NCI-H774 (cell line): ENCODE measurements around the gene CNTNAP3B.
"Not testable (repeated sequence)": the region's sequence is repeated elsewhere in the genome, so short reads cannot be mapped to it uniquely, and the experiment has no call there.

ENCODE experiments used
- DNase-seq: peaks from one replicate; lab custom pipeline; 2025; lab: John Stamatoyannopoulos, UW

The CNTNAP3B gene

DNA sequence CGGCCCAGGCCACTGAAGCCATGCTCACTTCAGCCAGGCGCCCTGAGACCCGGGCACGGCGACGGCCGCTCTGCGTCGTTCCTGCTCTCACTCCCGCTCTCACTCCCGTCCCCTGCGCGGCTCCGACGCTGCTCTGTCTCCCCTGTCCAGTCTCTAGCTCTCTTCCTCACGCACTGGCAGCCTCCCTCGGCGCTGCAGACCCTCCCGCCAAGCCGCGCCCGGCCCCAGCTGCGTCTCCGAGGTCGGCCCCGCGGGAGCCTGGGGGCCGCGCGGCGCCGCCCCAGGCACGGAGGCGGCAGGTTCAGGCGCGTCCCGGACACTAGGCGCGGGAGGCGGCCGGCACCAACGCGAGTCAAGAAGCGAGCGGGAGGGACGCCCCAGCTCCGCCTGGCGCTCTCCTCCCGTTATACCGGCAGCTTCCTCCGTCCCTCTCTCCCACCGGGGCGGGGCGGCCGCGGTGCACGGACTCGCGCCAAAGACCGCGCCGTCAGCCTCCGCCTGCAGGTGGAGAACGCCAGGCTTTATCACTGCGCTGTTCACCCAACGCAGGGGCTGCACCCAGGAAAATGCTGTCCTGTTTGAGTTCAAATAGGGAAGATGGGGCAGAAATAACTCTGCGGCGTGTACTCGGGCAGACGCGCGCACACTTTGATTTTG lies at the start of gene CNTNAP3B:
Gene CNTNAP3B (minus strand): TSS at position 354 of the 657 bp plus-strand sequence. CDS start 332 bp downstream, at position 22.
- DNase-seq: not testable (repeated sequence)

DNA sequence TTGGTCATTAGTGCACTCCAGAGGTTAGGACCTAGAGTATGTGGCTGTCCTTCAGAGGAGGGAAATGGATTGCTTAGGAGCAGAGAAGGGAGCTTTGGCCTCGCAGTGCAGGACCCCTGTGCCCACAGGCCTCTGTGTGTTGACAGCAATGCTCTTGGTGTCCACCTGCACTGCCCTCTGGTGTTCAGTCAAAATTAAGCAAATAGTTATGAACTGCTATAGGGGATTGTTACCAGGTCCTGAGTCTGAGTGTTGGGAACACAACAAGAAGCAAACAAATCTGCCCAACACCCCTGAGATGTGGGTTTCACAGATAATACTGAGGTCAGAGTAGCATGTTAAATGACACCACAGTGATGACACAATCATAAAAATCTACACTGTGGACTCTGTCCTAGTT lies 31.1 kb upstream of the CNTNAP3B start:
- not testable (repeated sequence) for DNase-seq

DNA sequence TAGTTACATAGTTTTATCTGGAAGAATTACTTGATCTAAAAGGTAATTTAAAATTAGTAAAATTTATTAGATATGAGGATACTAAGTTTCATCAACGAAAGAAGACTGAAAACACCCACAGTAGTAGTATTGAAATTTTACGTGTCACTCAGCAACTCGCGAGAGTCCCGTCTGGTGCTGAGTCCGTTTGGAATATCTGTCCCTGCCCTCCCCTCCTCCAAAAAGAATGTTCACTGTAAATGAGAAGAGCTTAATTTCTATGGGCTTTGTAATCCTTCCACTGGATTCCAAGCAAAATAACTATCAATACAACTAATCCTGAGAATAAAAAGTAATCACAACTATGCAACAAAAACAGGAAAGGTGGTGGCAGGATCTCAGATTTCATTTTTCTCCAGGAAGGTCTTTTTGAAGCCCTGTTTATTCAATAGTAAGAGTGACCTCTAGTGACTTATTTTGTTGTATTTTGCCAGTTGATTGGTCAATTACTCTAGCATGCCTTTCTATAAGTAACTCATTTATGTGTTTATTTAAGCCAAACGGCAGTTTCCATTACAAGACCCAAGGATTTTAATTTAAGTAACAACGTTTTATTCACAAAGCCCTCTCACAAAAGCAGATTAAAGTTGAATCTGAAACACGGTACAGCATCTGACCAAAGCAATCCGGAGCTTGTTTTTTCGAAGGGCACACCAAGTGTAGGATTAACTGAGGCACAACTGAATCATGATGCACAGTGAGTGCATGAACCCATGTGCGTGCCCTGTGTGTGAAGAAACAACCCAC lies 2.0 kb downstream of the CNTNAP3B start:
- DNase-seq: not testable (repeated sequence)

DNA sequence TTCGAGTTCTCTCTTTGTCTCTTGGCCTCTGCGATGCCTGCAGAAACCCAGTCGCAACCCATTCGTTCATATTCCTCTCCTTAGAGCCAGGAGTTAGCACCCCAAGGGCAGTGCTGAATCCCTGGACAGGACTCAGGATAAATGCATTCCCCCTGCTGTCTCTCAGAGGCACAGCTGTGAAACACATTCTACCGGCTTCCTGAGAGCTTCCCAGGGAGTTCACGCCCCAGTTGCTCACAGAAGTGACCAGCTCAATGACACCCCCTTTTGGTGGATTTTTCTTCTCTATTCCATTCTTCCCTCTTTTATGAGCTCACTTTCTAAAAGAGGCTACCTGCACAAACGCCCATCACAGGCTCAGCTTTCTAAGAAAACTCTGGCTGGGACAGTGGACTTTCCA lies 8.2 kb downstream of the CNTNAP3B start:
- not testable (repeated sequence) for DNase-seq

DNA sequence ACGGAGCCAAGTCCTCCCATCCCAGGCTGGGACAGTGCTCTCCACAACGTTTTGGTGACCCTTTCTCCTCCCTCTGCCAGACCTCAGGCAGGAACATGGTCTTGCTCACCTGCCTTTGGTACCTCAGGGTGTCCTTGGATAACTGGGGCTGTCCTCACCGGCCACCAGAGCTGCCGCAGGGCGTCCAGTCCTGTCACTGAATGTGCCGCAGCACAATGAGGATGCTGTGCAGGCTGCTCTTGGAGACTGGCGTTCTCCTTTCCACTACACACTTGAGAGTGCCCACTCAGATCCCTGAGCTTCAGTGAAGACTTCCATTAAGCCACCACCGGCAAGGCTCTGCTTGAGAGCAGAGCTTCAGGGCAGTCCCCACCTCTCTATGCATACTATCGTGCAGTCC lies 33.3 kb downstream of the CNTNAP3B start:
- not testable (repeated sequence) for DNase-seq

DNA sequence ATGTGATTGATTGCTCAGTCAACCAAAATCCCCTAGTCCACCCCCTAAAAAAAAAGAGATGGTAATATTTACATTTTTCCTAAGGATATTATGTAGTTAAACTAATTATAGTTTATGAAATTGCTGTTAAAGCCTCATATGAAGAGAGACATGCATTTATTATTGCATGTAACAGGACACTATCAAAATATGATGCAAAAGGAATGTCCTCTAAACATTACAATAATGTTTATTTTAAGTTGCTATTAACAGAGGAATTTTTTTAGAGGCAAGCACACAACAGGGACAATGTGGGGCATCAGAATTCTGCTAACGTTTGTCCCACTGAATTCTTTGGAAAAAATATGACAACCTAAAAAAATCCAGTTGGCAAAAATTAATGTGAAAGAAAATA lies 44.7 kb downstream of the CNTNAP3B start:
- DNase-seq: not testable (repeated sequence)

DNA sequence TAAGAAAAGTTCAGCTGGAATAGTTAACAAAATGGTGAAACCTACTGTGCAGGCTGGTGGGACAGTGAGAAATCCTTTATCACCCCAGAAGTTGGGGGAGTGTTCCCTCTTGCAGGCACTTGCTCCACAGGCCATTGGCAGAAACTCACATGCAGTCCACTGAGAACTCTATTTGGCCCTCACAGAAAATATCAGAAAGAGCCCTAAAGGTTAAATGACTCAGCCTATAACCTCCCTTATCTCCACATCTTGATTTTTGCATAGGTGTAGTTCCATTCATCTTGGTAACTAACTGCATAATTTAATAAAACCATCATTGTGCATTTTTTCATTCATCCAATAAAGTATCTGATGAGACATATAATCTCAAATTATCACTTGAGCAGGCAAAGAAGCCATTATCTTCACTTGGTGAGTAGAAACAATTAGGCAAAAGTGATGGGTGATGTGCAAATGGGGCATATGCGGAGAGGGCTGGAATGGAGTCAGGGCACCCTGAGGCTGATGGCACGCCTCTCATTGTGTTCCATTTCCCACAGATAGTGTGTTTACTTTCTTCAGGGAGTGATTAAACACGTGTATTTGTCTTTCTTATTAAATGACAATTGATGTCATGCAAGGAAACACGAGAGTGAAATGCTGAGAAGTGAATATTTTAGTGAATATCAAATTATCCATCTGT lies 45.2 kb downstream of the CNTNAP3B start:
- DNase-seq: not testable (repeated sequence)

DNA sequence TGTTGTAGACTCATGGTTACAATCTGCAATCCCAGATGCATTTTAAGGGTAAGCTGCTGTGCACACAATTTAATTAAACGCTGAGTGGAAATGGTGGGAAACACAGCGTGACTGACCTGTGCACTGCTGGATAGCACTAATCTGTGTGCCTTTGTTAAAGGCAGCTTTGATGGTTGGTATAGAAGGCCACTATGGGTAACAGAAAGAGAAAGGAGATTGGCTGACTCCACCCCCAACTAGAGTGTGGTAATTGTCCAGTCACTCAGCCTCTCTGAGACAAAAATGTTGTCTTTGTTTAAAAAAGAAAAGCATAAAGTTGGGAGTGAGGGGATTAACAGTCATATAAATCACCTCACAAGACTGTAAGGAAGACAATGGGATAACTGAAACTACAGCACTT lies 48.9 kb downstream of the CNTNAP3B start:
- not testable (repeated sequence) for DNase-seq

DNA sequence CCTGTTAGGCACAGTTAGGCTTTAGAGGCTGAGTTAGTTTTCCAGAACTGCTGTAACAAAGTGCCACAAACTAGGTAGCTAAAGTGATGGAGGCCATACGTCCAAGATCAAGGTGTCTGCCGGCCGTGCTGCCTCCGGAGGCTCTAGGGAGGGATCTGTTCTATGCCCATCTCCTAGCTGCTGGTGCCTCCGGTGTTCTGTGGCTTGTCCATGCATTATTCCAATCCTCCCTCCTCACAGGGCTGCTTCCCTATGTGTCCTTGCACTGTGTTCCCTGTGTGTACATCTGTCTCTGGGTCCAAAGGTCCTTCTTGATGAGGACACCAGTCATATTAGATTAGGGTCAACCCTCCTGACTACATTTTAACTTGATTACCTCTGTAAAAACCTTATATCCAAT lies 54.4 kb downstream of the CNTNAP3B start:
- not testable (repeated sequence) for DNase-seq

DNA sequence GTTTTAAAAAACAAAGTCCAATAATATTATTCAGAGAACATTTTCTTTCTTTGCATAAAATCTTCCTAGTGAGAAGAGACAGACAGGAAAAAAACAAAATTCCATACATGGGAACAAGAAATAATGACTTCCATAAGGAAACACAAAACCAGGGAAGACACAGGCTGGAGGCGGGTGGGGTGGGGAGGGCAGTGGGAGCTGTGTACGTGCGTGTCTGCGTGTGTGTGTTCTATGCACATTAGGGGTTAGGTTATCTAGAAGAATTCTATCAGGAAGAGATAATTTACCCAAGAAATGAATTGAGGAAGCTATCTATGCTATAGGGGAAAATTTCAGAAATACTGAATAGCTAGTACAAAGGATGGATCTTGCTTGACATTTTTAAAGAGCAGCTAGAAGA lies 58.2 kb downstream of the CNTNAP3B start:
- not testable (repeated sequence) for DNase-seq

DNA sequence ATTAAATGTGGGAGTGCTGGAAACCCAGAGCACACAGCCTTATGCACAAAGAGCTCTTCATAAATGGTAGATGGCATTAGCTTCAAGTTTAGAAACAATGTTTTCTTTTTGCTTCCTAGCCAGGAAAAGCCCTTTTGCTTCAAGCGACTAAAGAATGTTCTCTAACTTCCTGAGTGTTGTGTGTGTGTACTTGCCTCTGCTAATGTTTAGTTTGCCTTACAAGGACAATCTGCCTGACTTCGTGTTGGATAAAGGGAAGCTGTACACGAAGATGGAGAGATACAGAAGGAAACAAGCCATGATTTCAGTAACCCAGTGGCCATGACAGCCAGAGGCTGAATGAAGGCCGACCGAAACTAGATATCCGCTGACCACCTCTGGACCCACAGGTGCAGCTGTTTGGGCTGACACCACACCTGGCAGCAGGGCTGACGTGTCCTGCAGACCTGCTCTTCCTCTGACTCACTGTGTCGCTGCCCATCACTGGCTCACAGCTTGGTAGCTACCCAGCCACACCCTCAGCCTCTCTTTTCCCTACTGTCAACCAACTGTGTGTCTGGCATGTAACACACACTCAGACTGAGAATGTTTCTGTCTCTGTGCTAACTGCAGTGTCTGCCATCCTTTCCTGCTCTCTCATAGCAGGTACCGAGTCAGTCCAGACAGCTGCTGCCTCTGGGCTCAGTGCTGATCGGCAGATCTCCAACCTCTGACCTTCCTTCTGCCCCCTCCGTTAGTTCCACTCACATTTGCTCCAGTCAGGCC lies 59.0 kb downstream of the CNTNAP3B start:
- DNase-seq: not testable (repeated sequence)

DNA sequence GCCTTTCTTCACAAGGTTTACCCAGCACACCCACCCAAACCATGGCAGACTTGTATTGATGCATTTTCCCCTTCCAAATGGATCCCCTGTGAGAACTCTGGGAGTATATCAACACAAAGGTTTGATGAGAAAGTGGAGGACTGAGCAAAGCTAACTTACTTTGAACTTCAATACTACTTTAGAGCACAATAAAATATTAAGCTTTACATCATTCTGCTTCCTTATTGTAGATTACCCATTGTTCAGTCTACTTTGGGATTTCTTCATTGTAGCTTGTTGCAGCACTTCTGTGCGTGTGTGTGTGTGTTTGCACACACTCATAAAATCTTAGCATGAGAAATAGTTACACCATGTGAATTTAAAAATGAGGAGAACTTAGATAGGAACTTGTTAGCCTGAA lies 75.4 kb downstream of the CNTNAP3B start:
- DNase-seq: not testable (repeated sequence)

DNA sequence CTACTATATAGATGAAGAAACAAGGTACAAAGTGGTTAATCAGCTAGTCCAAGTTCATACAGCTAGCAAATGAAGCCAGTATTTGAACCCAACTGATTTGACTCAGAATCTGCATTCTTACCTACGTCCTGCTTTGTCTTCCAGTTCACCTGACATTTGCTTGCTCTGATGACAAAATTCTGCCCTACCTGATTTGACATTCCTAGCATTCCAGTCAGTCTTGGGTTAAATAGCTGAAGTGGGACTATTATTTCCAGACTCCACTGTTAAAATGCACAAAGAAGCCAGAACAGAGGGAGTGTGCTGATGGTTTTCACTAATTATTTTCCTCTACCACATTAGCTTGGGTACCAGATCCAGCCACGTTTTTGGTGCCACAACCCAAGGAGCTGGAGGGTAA lies 78.5 kb downstream of the CNTNAP3B start:
- DNase-seq: not testable (repeated sequence)

DNA sequence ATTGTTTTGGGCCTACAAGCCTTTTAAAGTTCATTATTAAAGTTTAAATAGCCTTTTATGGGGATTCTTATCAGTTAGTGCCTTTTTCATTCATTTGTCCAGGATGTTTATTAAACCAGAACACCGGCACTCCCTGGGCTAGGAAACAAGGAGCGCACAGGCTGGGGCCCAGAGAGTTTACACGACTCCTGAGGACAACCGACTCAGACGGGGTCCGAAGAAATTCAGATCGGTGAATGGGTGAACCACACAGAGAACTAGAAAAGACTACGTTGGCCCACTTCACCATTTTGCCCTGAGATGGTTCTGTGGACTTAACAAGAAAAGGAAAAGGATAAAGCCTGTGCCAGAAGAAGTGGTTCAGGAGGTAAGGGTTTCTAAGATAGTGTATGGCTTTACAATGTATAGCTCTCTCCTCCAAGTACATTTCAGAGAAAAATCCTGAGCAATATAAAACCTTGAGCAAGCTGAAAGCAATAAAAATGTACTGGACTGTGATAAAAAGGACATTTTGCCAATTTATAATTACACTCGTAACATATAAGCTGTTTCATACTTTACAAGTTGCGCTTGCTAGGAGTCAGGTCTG lies 84.7 kb downstream of the CNTNAP3B start:
- DNase-seq: not testable (repeated sequence)

DNA sequence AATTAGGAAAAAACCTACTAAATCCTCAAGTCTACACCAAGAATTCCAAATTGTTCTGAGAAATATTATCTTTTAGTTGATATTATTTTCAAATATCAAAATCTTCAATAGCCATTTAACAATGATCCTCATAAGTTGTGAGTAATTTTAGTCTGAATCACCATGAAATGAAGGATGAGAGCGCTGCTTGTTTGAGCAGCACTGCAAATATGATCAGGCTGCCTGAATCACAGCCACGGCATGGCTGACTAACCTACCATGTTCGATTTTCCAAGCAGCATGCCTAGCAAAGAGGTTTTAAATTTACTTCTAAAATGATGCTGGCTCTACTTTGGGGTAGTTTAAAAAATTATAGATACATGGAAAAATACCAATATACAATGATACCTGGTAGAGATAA lies 95.7 kb downstream of the CNTNAP3B start:
- DNase-seq: not testable (repeated sequence)

DNA sequence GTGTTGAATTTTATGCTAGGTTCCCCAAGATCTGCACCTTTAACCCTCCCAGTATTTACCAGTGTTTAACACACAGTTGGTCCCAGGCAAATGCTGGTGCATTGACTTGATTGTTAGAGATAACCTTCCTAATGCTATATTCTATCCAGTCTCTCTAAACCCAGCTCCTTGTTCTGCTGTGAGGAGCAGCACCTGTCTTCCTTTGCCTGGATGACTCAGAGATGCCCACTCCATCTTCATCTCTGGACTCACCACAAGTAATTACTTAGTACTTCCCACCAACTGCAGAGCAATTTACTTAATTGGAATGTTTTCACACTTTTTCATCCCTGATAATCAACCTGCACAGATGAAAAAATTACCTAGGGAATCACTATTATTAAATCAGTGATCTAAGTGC lies 108.6 kb downstream of the CNTNAP3B start:
- not testable (repeated sequence) for DNase-seq

DNA sequence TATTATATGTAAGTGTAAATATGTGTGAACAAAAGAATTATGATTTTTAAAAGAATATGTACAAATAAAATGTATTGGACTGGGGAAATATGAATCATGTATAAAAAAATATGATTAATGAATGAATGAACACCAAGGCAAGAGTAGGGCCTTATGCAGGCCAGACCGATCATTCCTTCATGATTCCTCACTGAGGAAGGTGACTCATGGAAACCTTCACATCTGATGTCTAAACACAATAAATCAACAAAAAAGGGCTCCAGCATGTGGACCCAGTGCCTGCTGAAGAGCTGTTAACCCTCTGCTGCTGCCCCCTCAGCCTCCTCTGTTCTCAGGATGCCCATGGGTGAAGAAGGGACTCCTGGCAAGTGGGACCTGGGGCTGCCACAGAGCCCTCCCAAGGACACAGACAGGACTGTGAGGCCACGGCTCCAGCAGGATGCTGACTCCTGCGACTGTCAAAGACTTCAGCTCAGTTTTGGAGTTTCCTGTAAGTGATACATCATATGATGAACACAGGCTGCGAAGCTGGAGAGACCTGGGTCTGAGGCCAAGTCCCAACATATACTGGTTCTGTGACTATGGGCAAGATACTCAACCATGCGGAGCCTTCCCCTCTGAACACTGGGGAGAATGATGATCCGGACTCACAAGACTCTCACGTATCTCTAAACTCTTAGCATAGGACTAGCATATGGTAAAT lies 110.9 kb downstream of the CNTNAP3B start:
- DNase-seq: not testable (repeated sequence)

DNA sequence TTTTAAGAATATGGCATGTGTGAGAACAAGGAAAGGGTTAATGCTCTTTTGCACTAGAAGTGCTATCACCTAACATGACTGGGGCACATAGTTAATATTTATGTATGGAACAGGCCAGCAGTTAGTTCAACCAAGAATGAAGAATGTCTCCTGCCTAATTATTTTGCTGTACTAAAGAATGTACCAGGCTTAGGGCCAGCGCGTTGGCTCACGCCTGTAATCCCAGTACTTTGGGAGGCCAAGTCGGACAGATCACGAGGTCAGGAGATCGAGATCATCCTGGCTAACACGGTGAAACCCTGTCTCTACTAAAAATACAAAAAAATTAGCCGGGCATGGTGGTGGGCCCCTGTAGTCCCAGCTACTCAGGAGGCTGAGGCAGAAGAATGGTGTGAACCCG lies 114.9 kb downstream of the CNTNAP3B start:
- DNase-seq: not testable (repeated sequence)

DNA sequence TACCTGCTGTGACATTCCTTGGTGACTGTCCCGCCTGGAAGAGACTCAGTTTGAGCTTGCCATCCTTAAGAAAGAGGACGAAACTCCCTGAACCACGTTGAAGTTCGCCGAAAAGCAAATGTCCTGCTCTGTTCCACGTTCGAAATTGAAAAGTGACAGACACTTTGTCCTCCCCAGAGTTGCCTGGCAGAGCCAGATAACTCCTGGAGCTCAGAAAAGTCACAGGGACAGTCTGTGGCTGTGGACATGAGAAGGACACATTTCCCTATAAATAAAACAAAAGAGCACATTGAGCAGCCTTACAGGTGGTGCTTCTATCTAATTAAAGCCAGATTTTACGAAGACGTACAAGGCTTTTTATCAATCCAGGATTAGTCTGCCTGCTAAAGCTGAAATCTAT lies 137.6 kb downstream of the CNTNAP3B start:
- not testable (repeated sequence) for DNase-seq

DNA sequence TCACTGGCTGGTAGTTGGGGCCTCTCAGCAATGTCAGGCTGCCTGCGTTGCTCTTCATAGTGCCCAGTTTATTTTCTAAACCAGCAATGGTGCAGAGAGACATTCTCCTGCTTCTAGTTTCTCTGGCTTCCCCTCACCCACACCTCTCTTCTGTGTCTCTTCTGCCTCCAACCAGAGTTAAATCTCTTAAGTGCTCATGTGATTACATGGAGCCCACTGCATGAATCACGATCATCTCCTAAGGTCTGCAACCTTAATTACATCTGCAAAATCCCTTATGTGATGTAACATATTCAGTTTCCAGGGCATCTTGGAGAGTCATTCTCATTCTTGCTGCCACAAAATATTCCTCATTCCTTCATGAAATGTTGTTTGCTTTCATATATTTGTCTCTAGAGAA lies 149.0 kb downstream of the CNTNAP3B start:
- DNase-seq: not testable (repeated sequence)
